OCI-LY7 (cell line): ENCODE data around the gene CPLX3. TPM values are rescaled to one million over a fixed set of nuclear protein-coding genes. Genes with fewer than 3 reads are reported as not detected.

Experiments
- BruUV-seq: library from RNA; stranded (reverse); fragments of 400-500 nt; replicated peaks from 2 replicates; lab custom pipeline; 2021; lab: Mats Ljungman, UMichigan
- CTCF ChIA-PET: fragments of 300-600 bp; sonication (Branson Sonifier 250); formaldehyde crosslinking; loops from one replicate; lab custom pipeline; 2022; ENCODE audit warnings: antibody characterized with exemption; ENCODE audit not compliant: unreplicated experiment; lab: Charles Lee
- POLR2A ChIA-PET: fragments of 300-600 bp; sonication (Branson Sonifier 250); formaldehyde crosslinking; loops from one replicate; lab custom pipeline; 2022; ENCODE audit warnings: antibody characterized with exemption; lab: Charles Lee
- DNase-seq: peaks from one replicate; pipeline ENCODE4 v3.0.0-alpha.2; 2015; ENCODE audit warnings: low spot score
- H2AFZ ChIP-seq: fragments of 200-600 bp; sonication (generic), shearing (Covaris generic); 2 replicates; pipeline ENCODE4 v1.6.1; 2014; ENCODE audit warnings: mild to moderate bottlenecking, antibody characterized with exemption, low read length, moderate library complexity
- H3K27ac ChIP-seq: fragments of 200-600 bp; sonication (generic); 2 replicates; pipeline ENCODE4 v1.5.1; 2014; ENCODE audit warnings: mixed run types, low read depth, mild to moderate bottlenecking, moderate library complexity, low read length, inconsistent platforms; ENCODE audit not compliant: poor library complexity, severe bottlenecking
- H3K36me3 ChIP-seq: fragments of 200-600 bp; sonication (generic); 2 replicates; pipeline ENCODE4 v1.6.1; 2014; ENCODE audit warnings: mild to moderate bottlenecking, antibody characterized with exemption, low read length, moderate library complexity, mixed read lengths; ENCODE audit not compliant: insufficient read depth
- H3K4me1 ChIP-seq: fragments of 200-600 bp; sonication (generic); 2 replicates; pipeline ENCODE4 v1.5.1; 2014; ENCODE audit warnings: mild to moderate bottlenecking, low read length; ENCODE audit not compliant: insufficient read depth, poor library complexity, severe bottlenecking
- H3K4me2 ChIP-seq: fragments of 200-600 bp; sonication (generic); 2 replicates; pipeline ENCODE4 v1.6.1; 2014; ENCODE audit warnings: mild to moderate bottlenecking, low read length
- H3K4me3 ChIP-seq: fragments of 200-600 bp; sonication (generic); 2 replicates; pipeline ENCODE4 v1.5.1; 2014; ENCODE audit warnings: mild to moderate bottlenecking, low read depth, low read length; ENCODE audit not compliant: poor library complexity, severe bottlenecking
- H3K79me2 ChIP-seq: fragments of 200-600 bp; sonication (generic); 2 replicates; pipeline ENCODE4 v1.6.1; 2016; ENCODE audit warnings: low read depth, mild to moderate bottlenecking, low read length, moderate library complexity, mixed read lengths; ENCODE audit not compliant: insufficient read depth
- H3K9me2 ChIP-seq: fragments of 200-600 bp; sonication (generic); 2 replicates; pipeline ENCODE4 v1.6.1; 2016; ENCODE audit warnings: mild to moderate bottlenecking, low read length, mixed read lengths; ENCODE audit not compliant: insufficient read depth
- H3K9me3 ChIP-seq: fragments of 200-600 bp; sonication (generic); 2 replicates; pipeline ENCODE4 v1.6.1; 2014; ENCODE audit warnings: mild to moderate bottlenecking, mixed run types, low read length, mixed read lengths
- H4K20me1 ChIP-seq: fragments of 200-600 bp; sonication (generic); 2 replicates; pipeline ENCODE4 v1.6.1; 2014; ENCODE audit warnings: mild to moderate bottlenecking, antibody characterized with exemption, low read length, moderate library complexity, mixed read lengths; ENCODE audit not compliant: insufficient read depth
- CTCF ChIP-seq: fragments of 200-600 bp; sonication (generic); conservative IDR thresholded peaks from 2 replicates; pipeline ENCODE4 v1.5.1; 2014; ENCODE audit warnings: mild to moderate bottlenecking, antibody characterized with exemption, low read length, moderate library complexity, mixed read lengths
- EZH2phosphoT487 ChIP-seq: fragments of 200-600 bp; sonication (generic); IDR thresholded peaks from 2 replicates; pipeline ENCODE4 v1.6.1; 2018; ENCODE audit warnings: low read depth, borderline replicate concordance, mild to moderate bottlenecking, mixed run types, antibody characterized with exemption, low read length, moderate library complexity, mixed read lengths
- intact Hi-C: fragments of 100-400 bp; cut with micrococcal nuclease; formaldehyde crosslinking; loops from one replicate; pipeline ENCODE4 v1.10.0; 2022; ENCODE audit not compliant: unreplicated experiment
- total RNA-seq, 2 experiments: library from RNA; depleted of rRNA in 1 of 2; stranded (reverse); fragments of >200 nt in 1 of 2; shearing (Covaris generic) in 1 of 2; gene quantifications; 2 replicates each; pipeline ENCODE4 v1.2.3, GENCODE V29; 2014 to 2022

Gene CPLX3
- total RNA-seq, 2 experiments from 2014 or later: 0.35 to 1.5 TPM

GRCh38 chr15:74865316-74865715, 38.9 kb downstream of the CPLX3 start:
- H2AFZ ChIP-seq: no peak overlapping the region
- intact Hi-C loops: no loop called here
- DNase-seq: no peak
- peaks cover 11% of the 10 kb centered on the region for H3K4me1 ChIP-seq
- H3K9me2 ChIP-seq: no peaks in the 10 kb centered on the region
- H3K79me2 ChIP-seq: peaks cover 46% of the 10 kb centered on the region
- H4K20me1 ChIP-seq: no peaks in the 10 kb centered on the region; the same call in 1 of the 2 replicates
- H3K27ac ChIP-seq: no peak overlapping the region
- BruUV-seq: no TSS peak
- ChIA-PET CTCF (no interaction called here), POLR2A (interaction anchor here (0.6 kb wide), 1 partner anchor 146 kb away, joined by 4 read pairs; no protein-coding TSS in a partner anchor)
- H3K36me3 ChIP-seq: peaks cover 36% of the 10 kb centered on the region
- TF ChIP-seq CTCF (no peak), EZH2phosphoT487 (no peak)
- peaks cover 16% of the 10 kb centered on the region for H3K9me3 ChIP-seq
- H3K4me2 ChIP-seq: no peak overlapping the region
- H3K4me3 ChIP-seq: no peak overlapping the region

- DNase-seq: no peak
- Histone ChIP-seq H2AFZ (no peak overlapping the region), H3K27ac (no peak overlapping the region), H3K9me3 (peaks cover 16% of the 10 kb centered on the region), H3K9me2 (no peaks in the 10 kb centered on the region), H3K79me2 (peaks cover 52% of the 10 kb centered on the region), H3K4me3 (no peak overlapping the region), H3K4me1 (peaks cover 19% of the 10 kb centered on the region), H4K20me1 (peaks cover 4% of the 10 kb centered on the region), H3K36me3 (peaks cover 39% of the 10 kb centered on the region), H3K4me2 (no peak overlapping the region)
- no peak for TF ChIP-seq EZH2phosphoT487
- TF ChIP-seq CTCF: no peak
- no TSS peak for BruUV-seq
- CTCF ChIA-PET: no interaction called here
- POLR2A ChIA-PET: interaction anchor here (0.6 kb wide), 1 partner anchor 146 kb away, joined by 4 read pairs; no protein-coding TSS in a partner anchor
- intact Hi-C loops: no loop called here
These were observed 39.7 kb downstream of the CPLX3 start for GRCh38 chr15:74866090-74866489.

- Histone ChIP-seq H3K4me3 (no peak overlapping the region), H3K9me2 (no peaks in the 10 kb centered on the region), H4K20me1 (peaks cover 5% of the 10 kb centered on the region), H3K36me3 (peaks cover 39% of the 10 kb centered on the region), H3K9me3 (peaks cover 16% of the 10 kb centered on the region), H2AFZ (no peak overlapping the region), H3K79me2 (peaks cover 63% of the 10 kb centered on the region), H3K27ac (no peak overlapping the region), H3K4me2 (no peak overlapping the region), H3K4me1 (peaks cover 32% of the 10 kb centered on the region)
- DNase-seq: no peak
- POLR2A ChIA-PET: no interaction called here
- TF ChIP-seq CTCF: no peak
- TF ChIP-seq EZH2phosphoT487: no peak
- CTCF ChIA-PET: no interaction called here
- BruUV-seq: no TSS peak
- intact Hi-C loops: no loop called here
These were observed 41.1 kb downstream of the CPLX3 start for GRCh38 chr15:74867466-74868038.
